ENCODE data around the gene C16orf92. TPM values are rescaled to one million over a fixed set of nuclear protein-coding genes. Genes with fewer than 3 reads are reported as not detected.

C16orf92 gene
- not detected in 2 replicates for total RNA-seq

GRCh38 chr16:30022887-30023286, at the start of gene C16orf92:
Gene C16orf92, plus strand, starts transcription at chr16:30023198. Its CDS starts 143 bp downstream, at chr16:30023341.

DNA sequence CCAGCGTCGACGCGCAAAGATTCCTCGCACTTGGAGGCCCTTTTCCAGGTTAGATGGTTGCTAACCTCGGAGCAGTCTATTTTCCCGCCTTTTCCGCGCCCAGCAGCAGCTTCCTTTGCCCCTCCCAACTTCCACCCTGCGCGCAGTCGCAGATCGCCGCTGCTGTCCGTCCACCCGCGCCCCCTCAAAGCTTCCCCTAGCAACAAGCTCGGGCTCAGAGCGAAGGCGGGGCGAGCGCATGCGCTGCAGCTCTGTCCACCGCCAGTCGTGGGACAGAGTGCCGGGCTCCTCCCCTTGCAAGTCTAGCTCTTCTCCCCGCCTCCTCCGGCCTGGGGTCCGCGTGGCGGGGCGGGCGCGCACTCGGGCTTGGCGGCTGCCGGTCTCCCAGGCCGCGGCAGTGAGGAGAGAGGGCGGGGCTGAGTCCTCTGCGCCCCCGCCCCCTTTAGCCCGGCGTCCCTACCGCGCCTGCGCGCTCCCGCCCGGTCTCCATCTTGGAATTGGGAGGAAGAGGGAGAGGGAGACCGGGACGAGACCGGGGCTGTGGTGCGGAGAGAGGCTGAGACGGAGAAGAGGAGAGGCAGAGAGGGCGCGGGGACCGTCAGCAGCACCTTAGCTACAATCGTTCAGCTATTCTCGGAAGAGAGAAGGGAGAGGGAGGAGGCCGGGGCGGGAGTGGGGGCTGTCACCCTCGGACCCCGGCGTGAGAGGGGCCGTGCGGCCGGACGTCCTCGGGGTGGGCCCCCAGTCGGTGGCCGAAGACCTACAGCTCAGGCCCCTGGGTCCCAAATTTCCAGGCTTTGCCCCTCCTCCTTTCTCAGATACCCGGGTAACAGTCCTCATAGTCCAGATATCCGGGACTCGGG, 49.4 kb upstream of the C16orf92 start, which contains the start of gene TAOK2:
TAOK2 (plus strand) TSS at position 485 of the 863 bp plus-strand sequence. CDS start 3,905 bp downstream, outside the sequence.

GRCh38 chr16:29995324-29995910, 27.6 kb upstream of the C16orf92 start, which contains the start of gene HIRIP3:
Gene HIRIP3, minus strand, starts transcription at chr16:29995617. Its CDS starts 12 bp downstream, at chr16:29995605.

GRCh38 chr16:29995911-29996765, 26.9 kb upstream of the C16orf92 start, which contains the start of gene INO80E:
Gene INO80E, plus strand, starts transcription at chr16:29996241. Its CDS starts 70 bp downstream, at chr16:29996311.

GRCh38 chr16:30010844-30011713, 11.9 kb upstream of the C16orf92 start, which contains the start of gene DOC2A:
Gene DOC2A, minus strand, starts transcription at chr16:30011027. Its CDS starts 805 bp downstream, at chr16:30010222.

GRCh38 chr16:30030841-30031413, 7.9 kb downstream of the C16orf92 start, which contains the start of gene TLCD3B:
Gene TLCD3B, minus strand, starts transcription at chr16:30031271. Its CDS starts 744 bp downstream, at chr16:30030527.

GRCh38 chr16:30065102-30065942, 42.3 kb downstream of the C16orf92 start, which contains the start of gene ALDOA:
Gene ALDOA, plus strand, starts transcription at chr16:30065760. Its CDS starts 1,138 bp downstream, at chr16:30066898.

Other genes with a start within 250 kb of the C16orf92 start
- gene ZG16, start 244.9 kb upstream of the C16orf92 start, total RNA-seq = not detected in 2 replicates
- gene KIF22, start 232.4 kb upstream of the C16orf92 start, total RNA-seq = 58.8 and 85.1 TPM in 2 replicates
- 191 and 192 TPM in 2 replicates for gene MAZ, start 216.7 kb upstream of the C16orf92 start, total RNA-seq
- gene PRRT2, start 211.0 kb upstream of the C16orf92 start, total RNA-seq = 1.3 and 1.8 TPM in 2 replicates
- 25.6 and 26.3 TPM in 2 replicates for gene PAGR1, start 207.0 kb upstream of the C16orf92 start, total RNA-seq
- 153 and 184 TPM in 2 replicates for gene MVP, start 202.7 kb upstream of the C16orf92 start, total RNA-seq
- gene CDIPT, start 160.0 kb upstream of the C16orf92 start, total RNA-seq = 52.1 and 73.6 TPM in 2 replicates
- gene SEZ6L2, start 123.6 kb upstream of the C16orf92 start, total RNA-seq = 1.2 and 1.4 TPM in 2 replicates
- gene ASPHD1, start 122.7 kb upstream of the C16orf92 start, total RNA-seq = 0.93 TPM in 2 replicates
- gene KCTD13, start 97.0 kb upstream of the C16orf92 start, total RNA-seq = 10.5 and 11.6 TPM in 2 replicates
- gene TMEM219, start 61.1 kb upstream of the C16orf92 start, total RNA-seq = 55.5 and 59.8 TPM in 2 replicates
- 91.9 and 96.3 TPM in 2 replicates for gene TAOK2, start 49.3 kb upstream of the C16orf92 start, total RNA-seq
- 7.3 and 8.1 TPM in 2 replicates for gene HIRIP3, start 27.6 kb upstream of the C16orf92 start, total RNA-seq
- 37.9 and 42.9 TPM in 2 replicates for gene INO80E, start 27.0 kb upstream of the C16orf92 start, total RNA-seq
- 0.13 and 0.22 TPM in 2 replicates for gene DOC2A, start 12.2 kb upstream of the C16orf92 start, total RNA-seq
- gene TLCD3B, start 8.1 kb downstream of the C16orf92 start, total RNA-seq = 0.07 and 0.13 TPM in 2 replicates
- gene ALDOA, start 42.6 kb downstream of the C16orf92 start, total RNA-seq = 921 and 974 TPM in 2 replicates
- gene PPP4C, start 52.8 kb downstream of the C16orf92 start, total RNA-seq = 193 and 211 TPM in 2 replicates
- gene TBX6, start 68.7 kb downstream of the C16orf92 start, total RNA-seq = 0.14 and 0.27 TPM in 2 replicates
- 10.3 and 10.9 TPM in 2 replicates for gene YPEL3, start 73.0 kb downstream of the C16orf92 start, total RNA-seq
- gene GDPD3, start 90.3 kb downstream of the C16orf92 start, total RNA-seq = 1.7 and 2.0 TPM in 2 replicates
- 46.5 and 58.0 TPM in 2 replicates for gene MAPK3, start 100.0 kb downstream of the C16orf92 start, total RNA-seq
- gene CORO1A, start 160.4 kb downstream of the C16orf92 start, total RNA-seq = 3.8 and 4.0 TPM in 2 replicates
- 114 and 168 TPM in 2 replicates for gene BOLA2B, start 170.5 kb downstream of the C16orf92 start, total RNA-seq
- gene SLX1A, start 170.7 kb downstream of the C16orf92 start, total RNA-seq = 27.2 and 46.3 TPM in 2 replicates
- gene SULT1A3, start 176.1 kb downstream of the C16orf92 start, total RNA-seq = 4.4 and 4.5 TPM in 2 replicates
- gene NPIPB13, start 225.3 kb downstream of the C16orf92 start, total RNA-seq = 3.2 and 4.0 TPM in 2 replicates

All from thoracic aorta endothelial cell (primary cell).